ENCODE results near the gene FUT8. TPM values are rescaled to one million over a fixed set of nuclear protein-coding genes. Genes with fewer than 3 reads are reported as not detected.

FUT8 gene
- total RNA-seq, 1 experiment from 2014 or later, result 11.8 TPM

DNA sequence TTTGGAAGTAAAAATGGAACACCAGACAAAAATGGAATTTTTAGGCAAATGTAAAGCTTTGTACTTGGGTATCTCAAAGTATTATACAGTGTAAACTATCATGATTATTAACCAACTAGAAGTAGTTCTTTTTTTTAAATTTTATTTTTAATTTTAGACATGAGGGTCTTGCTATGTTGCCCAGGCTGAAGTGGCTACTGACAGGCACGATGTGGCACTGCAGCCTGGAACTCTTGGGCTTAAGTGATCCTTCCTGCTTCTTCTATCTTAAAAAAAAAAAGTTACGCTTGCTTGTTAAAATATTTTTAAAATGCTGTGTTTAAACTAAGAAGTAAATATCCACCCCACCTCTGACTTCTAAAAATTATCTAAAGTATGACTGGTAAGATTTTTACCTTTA is 1.9 kb upstream of the FUT8 start:
- no TSS peak for BruUV-seq (replicated peaks)
- no peak for DNase-seq (ENCODE audit: unreplicated experiment)
- no peaks in the 10 kb centered on the region for H3K9me3 Mint-ChIP-seq (ENCODE audit: unreplicated experiment)
- H3K27me3 Mint-ChIP-seq (ENCODE audit: insufficient read depth, unreplicated experiment), result no peaks in the 10 kb centered on the region
- TF ChIP-seq, protein P1, sequence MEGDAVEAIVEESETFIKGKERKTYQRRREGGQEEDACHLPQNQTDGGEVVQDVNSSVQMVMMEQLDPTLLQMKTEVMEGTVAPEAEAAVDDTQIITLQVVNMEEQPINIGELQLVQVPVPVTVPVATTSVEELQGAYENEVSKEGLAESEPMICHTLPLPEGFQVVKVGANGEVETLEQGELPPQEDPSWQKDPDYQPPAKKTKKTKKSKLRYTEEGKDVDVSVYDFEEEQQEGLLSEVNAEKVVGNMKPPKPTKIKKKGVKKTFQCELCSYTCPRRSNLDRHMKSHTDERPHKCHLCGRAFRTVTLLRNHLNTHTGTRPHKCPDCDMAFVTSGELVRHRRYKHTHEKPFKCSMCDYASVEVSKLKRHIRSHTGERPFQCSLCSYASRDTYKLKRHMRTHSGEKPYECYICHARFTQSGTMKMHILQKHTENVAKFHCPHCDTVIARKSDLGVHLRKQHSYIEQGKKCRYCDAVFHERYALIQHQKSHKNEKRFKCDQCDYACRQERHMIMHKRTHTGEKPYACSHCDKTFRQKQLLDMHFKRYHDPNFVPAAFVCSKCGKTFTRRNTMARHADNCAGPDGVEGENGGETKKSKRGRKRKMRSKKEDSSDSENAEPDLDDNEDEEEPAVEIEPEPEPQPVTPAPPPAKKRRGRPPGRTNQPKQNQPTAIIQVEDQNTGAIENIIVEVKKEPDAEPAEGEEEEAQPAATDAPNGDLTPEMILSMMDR (IDR thresholded peaks at IDR 0.05; ENCODE audit: unreplicated experiment), result no peak
- H3K4me1 Mint-ChIP-seq (ENCODE audit: insufficient read depth, unreplicated experiment), result peaks cover 18% of the 10 kb centered on the region
- H3K36me3 Mint-ChIP-seq (ENCODE audit: insufficient read depth, unreplicated experiment), result no peaks in the 10 kb centered on the region
- H3K27ac Mint-ChIP-seq (ENCODE audit: low read depth, unreplicated experiment), result peak overlapping the region; percentile 93
- POLR2A ChIA-PET, result interaction anchor here (1.0 to 2.6 kb wide), 11 partner anchors 10 to 423 kb away, joined by 3 to 23 read pairs (median 5); no protein-coding TSS in a partner anchor
- intact Hi-C loops (cut with micrococcal nuclease), result loop anchor here (5.0 kb wide), 2 partner anchors 53 to 123 kb away; no protein-coding TSS in a partner anchor
- peak overlapping the region; percentile 94 for H3K4me3 Mint-ChIP-seq (ENCODE audit: unreplicated experiment)
- CTCF ChIA-PET, result interaction anchor here (0.6 to 6.5 kb wide), 16 partner anchors 29 to 587 kb away, joined by 3 to 80 read pairs (median 4); no protein-coding TSS in a partner anchor

DNA sequence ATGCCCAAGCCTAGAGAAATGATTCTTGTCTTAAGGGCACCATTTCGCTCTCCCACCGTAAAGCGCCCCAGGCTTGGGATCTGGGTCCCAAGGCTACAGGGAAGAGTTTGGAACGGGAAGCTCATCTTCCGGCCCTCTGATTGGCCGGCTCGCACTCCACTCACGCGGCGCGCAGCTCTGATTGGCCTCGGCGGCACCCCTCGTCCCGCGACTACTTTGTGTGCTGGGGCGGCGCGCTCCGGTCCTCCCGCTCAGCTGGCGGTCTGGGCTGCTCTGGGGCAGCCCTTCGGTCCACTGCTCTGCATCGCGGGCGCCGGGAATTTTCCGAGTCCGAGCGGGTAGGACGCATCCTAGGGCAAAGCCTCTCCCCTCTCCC is 886 bp upstream of the FUT8 start:
- ChIA-PET POLR2A (interaction anchor here (0.6 to 5.1 kb wide), 27 partner anchors 11 to 592 kb away, joined by 3 to 54 read pairs (median 5); partner anchors contain the start of gene MAX), CTCF (interaction anchor here (0.5 to 6.5 kb wide), 33 partner anchors 8 to 1163 kb away, joined by 3 to 80 read pairs (median 3); no protein-coding TSS in a partner anchor)
- intact Hi-C loops (cut with micrococcal nuclease), result loop anchor here (1.0 to 5.0 kb wide), 6 partner anchors 54 to 425 kb away; partner anchors contain the start of genes FNTB and MAX
- no peaks in the 10 kb centered on the region for H3K36me3 Mint-ChIP-seq (ENCODE audit: insufficient read depth, unreplicated experiment)
- no TSS peak for BruUV-seq (replicated peaks)
- TF ChIP-seq, protein P1 (IDR thresholded peaks at IDR 0.05; ENCODE audit: unreplicated experiment), result no peak
- no peaks in the 10 kb centered on the region for H3K27me3 Mint-ChIP-seq (ENCODE audit: insufficient read depth, unreplicated experiment)
- no peaks in the 10 kb centered on the region for H3K9me3 Mint-ChIP-seq (ENCODE audit: unreplicated experiment)
- H3K27ac Mint-ChIP-seq (ENCODE audit: low read depth, unreplicated experiment), result peak overlapping the region; percentile 93
- peak; percentile 94 for DNase-seq (ENCODE audit: unreplicated experiment)
- H3K4me3 Mint-ChIP-seq (ENCODE audit: unreplicated experiment), result peak overlapping the region; percentile 94
- peaks cover 18% of the 10 kb centered on the region for H3K4me1 Mint-ChIP-seq (ENCODE audit: insufficient read depth, unreplicated experiment)

DNA sequence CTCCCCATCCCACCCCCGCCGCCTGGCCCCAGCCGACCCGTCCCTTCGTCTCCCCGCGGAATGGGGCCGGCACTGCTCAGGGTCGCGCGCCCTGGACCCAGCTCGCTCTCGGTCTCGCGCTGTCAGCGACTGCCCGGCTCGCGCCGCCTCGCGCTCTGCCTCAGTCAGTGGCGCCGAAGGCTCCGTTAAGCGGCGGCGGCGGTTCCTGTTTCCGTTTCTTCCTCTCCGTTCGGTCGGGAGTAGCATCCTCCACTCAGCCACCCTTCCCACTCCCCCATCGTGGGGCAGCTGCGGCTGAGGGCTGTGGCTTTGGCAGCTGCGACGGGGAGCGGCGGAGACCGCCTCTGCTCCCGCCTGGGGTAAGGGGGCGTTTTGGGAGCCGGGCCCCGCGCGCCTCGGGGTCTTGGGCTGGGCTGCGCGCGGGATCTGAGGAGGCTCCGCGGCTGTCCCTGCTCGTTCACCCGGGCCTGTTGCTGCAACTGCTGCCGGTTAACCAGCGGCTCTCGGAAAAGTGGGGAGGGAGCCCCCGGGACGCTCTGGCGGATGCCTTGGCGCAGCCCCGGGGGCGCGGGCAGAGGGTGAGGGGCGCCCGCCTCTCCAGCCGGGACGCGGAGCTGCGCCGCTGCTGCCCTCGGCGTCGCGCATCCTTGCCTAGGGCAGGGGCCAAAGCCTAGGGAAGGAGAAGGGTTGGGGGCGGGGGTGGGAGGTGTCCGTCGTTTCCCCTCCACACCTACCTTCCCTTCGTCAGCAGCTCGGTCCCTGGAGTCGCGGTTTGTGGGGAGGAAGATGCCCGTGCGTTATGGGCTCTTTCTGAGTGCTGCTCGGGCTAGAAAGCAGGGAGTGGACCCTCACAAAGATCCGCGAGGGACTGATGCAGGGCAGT is 567 bp downstream of the FUT8 start:
- ChIA-PET CTCF (interaction anchor here (0.6 to 7.5 kb wide), 17 partner anchors 11 to 546 kb away, joined by 3 to 194 read pairs (median 6); no protein-coding TSS in a partner anchor), POLR2A (interaction anchor here (0.6 to 5.1 kb wide), 11 partner anchors 9 to 410 kb away, joined by 3 to 54 read pairs (median 8); no protein-coding TSS in a partner anchor)
- Mint-ChIP-seq H3K4me1 (ENCODE audit: insufficient read depth, unreplicated experiment) (peaks cover 18% of the 10 kb centered on the region), H3K4me3 (ENCODE audit: unreplicated experiment) (peak overlapping the region; percentile 94), H3K27ac (ENCODE audit: low read depth, unreplicated experiment) (peak overlapping the region; percentile 2), H3K9me3 (ENCODE audit: unreplicated experiment) (no peaks in the 10 kb centered on the region), H3K27me3 (ENCODE audit: insufficient read depth, unreplicated experiment) (no peaks in the 10 kb centered on the region), H3K36me3 (ENCODE audit: insufficient read depth, unreplicated experiment) (no peaks in the 10 kb centered on the region)
- peak; percentile 64 for DNase-seq (ENCODE audit: unreplicated experiment)
- intact Hi-C loops (cut with micrococcal nuclease), result loop anchor here (1.0 to 5.0 kb wide), 6 partner anchors 56 to 426 kb away; partner anchors contain the start of genes FNTB and MAX
- no TSS peak for BruUV-seq (replicated peaks)
- TF ChIP-seq, protein P1 (IDR thresholded peaks at IDR 0.05; ENCODE audit: unreplicated experiment), result no peak

DNA sequence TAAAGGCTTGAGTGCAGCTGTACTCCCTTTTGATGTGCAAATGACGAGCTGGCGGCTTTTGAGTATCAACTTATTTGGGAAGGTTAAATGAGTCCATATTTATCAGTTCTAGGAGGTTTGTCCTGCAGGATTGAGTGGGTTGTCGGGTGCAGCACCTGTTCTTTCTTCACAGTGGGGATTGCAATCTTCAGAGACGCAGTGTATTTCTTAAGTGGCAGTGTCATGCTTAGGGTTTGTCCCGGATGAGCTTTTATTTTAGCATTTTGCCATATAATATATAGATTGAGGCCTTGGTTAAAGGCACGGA is 1.2 kb downstream of the FUT8 start:
- Mint-ChIP-seq H3K27me3 (ENCODE audit: insufficient read depth, unreplicated experiment) (no peaks in the 10 kb centered on the region), H3K36me3 (ENCODE audit: insufficient read depth, unreplicated experiment) (no peaks in the 10 kb centered on the region), H3K4me3 (ENCODE audit: unreplicated experiment) (peak overlapping the region; percentile 94), H3K9me3 (ENCODE audit: unreplicated experiment) (no peaks in the 10 kb centered on the region), H3K4me1 (ENCODE audit: insufficient read depth, unreplicated experiment) (peaks cover 18% of the 10 kb centered on the region), H3K27ac (ENCODE audit: low read depth, unreplicated experiment) (peak overlapping the region; percentile 2)
- TF ChIP-seq, protein P1 (IDR thresholded peaks at IDR 0.05; ENCODE audit: unreplicated experiment), result no peak
- intact Hi-C loops (cut with micrococcal nuclease), result loop anchor here (2.0 to 5.0 kb wide), 4 partner anchors 56 to 657 kb away; partner anchors contain the start of gene FNTB
- CTCF ChIA-PET, result interaction anchor here (0.6 to 7.5 kb wide), 12 partner anchors 10 to 546 kb away, joined by 3 to 194 read pairs (median 4); no protein-coding TSS in a partner anchor
- no peak for DNase-seq (ENCODE audit: unreplicated experiment)
- BruUV-seq (replicated peaks), result no TSS peak
- POLR2A ChIA-PET, result interaction anchor here (0.9 to 5.1 kb wide), 3 partner anchors 8 to 410 kb away, joined by 3 to 54 read pairs (median 5); no protein-coding TSS in a partner anchor

All from MCF 10A (cell line).